Mesothelial cell of epicardium (in vitro differentiated cells): ENCODE data around the gene CROCC. TPM values are rescaled to one million over a fixed set of nuclear protein-coding genes. Genes with fewer than 3 reads are reported as not detected.

Experiments
- DNase-seq, 2 experiments: peaks; one replicate each; pipeline ENCODE4 v3.0.0; 2021; ENCODE audit warnings: low spot score in 2 of 2; ENCODE audit not compliant: unreplicated experiment in 2 of 2
- H3K27ac Mint-ChIP-seq: 2 replicates; pipeline ENCODE4 v1.8.0; 2021; ENCODE audit warnings: mixed read lengths
- H3K27me3 Mint-ChIP-seq: 2 replicates; pipeline ENCODE4 v1.8.0; 2021; ENCODE audit warnings: low read depth, mixed read lengths
- H3K36me3 Mint-ChIP-seq: 2 replicates; pipeline ENCODE4 v1.8.0; 2021; ENCODE audit warnings: mixed read lengths
- H3K4me1 Mint-ChIP-seq: 2 replicates; pipeline ENCODE4 v1.8.0; 2021; ENCODE audit warnings: mixed read lengths
- H3K4me3 Mint-ChIP-seq: 2 replicates; pipeline ENCODE4 v1.8.0; 2021; ENCODE audit warnings: mild to moderate bottlenecking, moderate library complexity, mixed read lengths
- H3K9me3 Mint-ChIP-seq: 2 replicates; pipeline ENCODE4 v1.8.0; 2021; ENCODE audit warnings: mixed read lengths
- total RNA-seq: library from RNA; stranded (reverse); gene quantifications from 3 replicates; pipeline ENCODE4 v1.2.1, GENCODE V29; 2021
- TF ChIP-seq, protein P1 (sequence below): fragments of 200-600 bp; sonication (generic); IDR thresholded peaks from one replicate; pipeline ENCODE4 v1.5.0; 2021; ENCODE audit warnings: antibody characterized with exemption; ENCODE audit not compliant: unreplicated experiment

The CROCC gene
- total RNA-seq, 1 donor from 2014 or later = 86.4 TPM

DNA sequence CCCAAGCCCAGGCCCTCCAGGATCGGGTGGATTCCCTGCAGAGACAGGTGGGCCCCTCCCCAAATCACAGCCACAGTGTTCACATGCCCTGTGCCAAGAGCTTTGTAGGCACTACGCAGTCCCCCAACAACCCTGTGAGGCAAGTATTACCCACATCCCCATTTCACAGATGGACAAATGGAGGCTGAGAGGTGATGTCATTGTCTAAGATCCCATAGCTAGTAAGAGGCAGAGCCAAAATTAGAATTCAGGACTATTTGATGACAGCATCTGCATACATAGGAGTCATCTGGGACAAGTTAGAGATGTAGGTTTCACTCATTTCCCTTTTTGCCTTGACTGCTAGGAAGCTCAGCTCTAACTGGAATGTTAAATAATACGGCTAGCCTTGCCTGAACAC, 46.6 kb downstream of the CROCC start:
- TF ChIP-seq, protein P1, sequence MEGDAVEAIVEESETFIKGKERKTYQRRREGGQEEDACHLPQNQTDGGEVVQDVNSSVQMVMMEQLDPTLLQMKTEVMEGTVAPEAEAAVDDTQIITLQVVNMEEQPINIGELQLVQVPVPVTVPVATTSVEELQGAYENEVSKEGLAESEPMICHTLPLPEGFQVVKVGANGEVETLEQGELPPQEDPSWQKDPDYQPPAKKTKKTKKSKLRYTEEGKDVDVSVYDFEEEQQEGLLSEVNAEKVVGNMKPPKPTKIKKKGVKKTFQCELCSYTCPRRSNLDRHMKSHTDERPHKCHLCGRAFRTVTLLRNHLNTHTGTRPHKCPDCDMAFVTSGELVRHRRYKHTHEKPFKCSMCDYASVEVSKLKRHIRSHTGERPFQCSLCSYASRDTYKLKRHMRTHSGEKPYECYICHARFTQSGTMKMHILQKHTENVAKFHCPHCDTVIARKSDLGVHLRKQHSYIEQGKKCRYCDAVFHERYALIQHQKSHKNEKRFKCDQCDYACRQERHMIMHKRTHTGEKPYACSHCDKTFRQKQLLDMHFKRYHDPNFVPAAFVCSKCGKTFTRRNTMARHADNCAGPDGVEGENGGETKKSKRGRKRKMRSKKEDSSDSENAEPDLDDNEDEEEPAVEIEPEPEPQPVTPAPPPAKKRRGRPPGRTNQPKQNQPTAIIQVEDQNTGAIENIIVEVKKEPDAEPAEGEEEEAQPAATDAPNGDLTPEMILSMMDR = no peak
- Mint-ChIP-seq H3K9me3 (no peaks in the 10 kb centered on the region), H3K27ac (no peak overlapping the region), H3K36me3 (peaks cover 15% of the 10 kb centered on the region), H3K4me1 (peaks cover 25% of the 10 kb centered on the region), H3K4me3 (no peak overlapping the region), H3K27me3 (no peaks in the 10 kb centered on the region)
- DNase-seq = no peak

DNA sequence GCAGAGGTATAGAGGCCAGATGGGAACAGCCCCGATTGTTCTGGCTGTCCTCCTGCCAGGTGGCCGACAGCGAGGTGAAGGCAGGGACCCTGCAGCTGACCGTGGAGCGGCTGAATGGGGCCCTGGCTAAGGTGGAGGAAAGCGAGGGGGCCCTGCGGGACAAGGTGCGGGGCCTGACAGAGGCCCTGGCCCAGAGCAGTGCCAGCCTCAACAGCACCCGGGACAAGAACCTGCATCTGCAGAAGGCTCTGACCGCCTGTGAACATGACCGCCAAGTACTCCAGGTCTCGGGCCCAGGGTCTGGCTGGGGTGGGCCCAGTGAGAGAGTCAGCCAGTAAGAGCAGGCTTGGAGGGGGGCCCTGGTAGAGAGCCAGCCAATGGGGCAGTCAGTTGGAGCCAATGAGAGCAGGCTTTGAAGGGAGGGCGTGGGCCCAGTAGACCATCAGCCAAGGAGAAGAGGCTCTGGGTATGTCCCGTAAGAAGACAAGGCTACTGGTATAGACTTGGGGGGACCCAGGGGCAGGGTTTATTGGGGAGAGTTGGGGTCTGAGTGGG, 47.4 kb downstream of the CROCC start:
- DNase-seq = no peak
- Mint-ChIP-seq H3K4me3 (no peak overlapping the region), H3K4me1 (peaks cover 25% of the 10 kb centered on the region), H3K36me3 (peaks cover 15% of the 10 kb centered on the region), H3K27me3 (no peaks in the 10 kb centered on the region), H3K27ac (peak overlapping the region; percentile 69), H3K9me3 (no peaks in the 10 kb centered on the region)
- TF ChIP-seq, protein P1 = no peak

DNA sequence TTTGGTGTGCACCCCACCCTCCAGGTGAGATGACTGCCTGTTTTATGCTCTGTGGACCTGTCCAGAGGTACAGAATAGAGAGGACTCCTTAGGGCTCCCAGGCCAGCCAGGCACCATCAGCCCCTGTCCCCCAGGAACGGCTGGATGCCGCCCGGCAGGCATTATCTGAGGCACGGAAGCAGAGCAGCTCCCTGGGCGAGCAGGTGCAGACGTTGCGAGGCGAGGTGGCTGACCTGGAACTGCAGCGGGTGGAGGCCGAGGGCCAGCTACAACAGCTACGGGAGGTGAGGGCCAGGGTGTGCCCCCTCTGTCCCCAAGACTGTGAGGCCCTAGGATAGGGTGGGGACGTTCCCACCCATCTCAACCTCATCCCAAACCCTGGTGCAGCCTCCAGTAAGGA, 47.9 kb downstream of the CROCC start:
- Mint-ChIP-seq H3K36me3 (peaks cover 15% of the 10 kb centered on the region), H3K4me3 (no peak overlapping the region), H3K9me3 (no peaks in the 10 kb centered on the region), H3K27me3 (no peaks in the 10 kb centered on the region), H3K27ac (no peak overlapping the region), H3K4me1 (peaks cover 25% of the 10 kb centered on the region)
- DNase-seq = no peak
- TF ChIP-seq, protein P1 = no peak

DNA sequence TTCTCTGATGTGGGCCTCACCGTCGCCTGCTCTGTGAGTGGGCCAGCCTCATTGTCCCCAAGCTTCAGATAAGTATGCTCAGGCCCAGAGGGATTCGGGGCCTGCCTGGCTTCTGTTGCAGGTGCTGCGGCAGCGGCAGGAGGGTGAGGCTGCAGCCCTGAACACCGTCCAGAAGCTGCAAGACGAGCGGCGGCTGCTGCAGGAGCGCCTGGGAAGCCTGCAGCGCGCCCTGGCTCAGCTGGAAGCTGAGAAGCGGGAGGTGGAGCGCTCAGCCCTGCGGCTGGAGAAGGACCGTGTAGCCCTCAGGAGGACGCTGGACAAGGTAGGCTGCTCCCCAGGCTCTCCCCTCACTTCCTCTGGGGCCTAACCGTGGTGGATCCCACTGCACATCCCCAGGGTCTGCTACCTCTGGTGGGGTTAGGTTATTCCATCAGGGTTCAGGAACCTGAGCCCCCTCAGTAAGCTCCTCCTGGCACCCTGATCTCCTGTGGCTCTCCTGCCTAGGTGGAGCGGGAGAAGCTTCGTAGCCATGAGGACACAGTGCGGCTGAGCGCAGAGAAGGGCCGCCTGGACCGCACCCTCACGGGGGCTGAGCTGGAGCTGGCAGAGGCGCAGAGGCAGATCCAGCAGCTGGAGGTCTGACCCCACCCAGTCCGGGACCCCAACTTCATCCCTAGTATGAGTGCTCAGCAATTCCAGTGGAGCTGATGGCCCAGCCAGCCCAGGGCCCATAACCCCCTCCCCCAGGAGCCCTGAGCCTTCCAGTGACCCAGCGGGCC, 48.6 kb downstream of the CROCC start:
- no peaks in the 10 kb centered on the region for H3K9me3 Mint-ChIP-seq
- no peaks in the 10 kb centered on the region for H3K27me3 Mint-ChIP-seq
- H3K36me3 Mint-ChIP-seq = peaks cover 15% of the 10 kb centered on the region
- H3K4me3 Mint-ChIP-seq = no peak overlapping the region
- H3K4me1 Mint-ChIP-seq = peaks cover 20% of the 10 kb centered on the region
- DNase-seq = no peak
- H3K27ac Mint-ChIP-seq = no peak overlapping the region
- TF ChIP-seq, protein P1 = no peak

DNA sequence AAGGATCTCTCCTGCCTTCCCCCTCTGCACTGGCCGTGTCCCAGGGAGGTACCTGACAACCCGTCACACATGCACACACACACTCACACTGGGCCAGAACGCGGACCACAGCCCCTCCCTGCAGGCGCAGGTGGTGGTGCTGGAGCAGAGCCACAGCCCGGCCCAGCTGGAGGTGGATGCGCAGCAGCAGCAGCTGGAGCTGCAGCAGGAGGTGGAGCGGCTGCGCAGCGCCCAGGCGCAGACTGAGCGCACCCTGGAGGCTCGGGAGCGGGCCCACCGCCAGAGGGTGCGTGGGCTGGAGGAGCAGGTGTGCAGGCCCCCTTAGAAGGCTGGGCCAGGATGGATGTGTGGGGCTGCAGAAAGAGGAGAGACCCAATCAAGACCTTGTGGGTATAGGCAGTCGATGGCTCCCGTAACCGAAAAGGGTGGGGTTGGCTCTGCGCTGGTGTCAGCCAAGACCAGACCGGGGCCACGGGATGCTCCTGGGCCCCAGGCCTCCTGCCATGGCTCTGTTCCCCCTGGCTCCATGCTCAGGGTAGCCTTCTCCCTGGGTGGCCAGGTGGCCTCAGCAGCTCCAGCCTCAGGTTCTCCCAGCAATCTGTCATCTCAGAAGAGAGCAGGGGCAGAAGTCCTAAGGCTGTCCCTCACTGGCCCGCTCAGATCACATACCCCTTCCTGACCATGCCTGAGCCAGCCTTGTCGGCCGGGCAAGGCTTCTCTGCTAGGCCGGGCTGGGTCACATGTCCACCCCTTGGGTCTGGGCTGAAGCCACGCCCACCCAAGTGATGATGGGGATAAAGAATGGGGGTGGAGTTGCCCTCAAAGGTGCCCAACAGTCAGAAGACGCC, 49.8 kb downstream of the CROCC start:
- H3K27ac Mint-ChIP-seq = peak overlapping the region; percentile 87
- no peaks in the 10 kb centered on the region for H3K9me3 Mint-ChIP-seq
- no peak for DNase-seq
- TF ChIP-seq, protein P1 = no peak
- H3K4me3 Mint-ChIP-seq = no peak overlapping the region
- H3K4me1 Mint-ChIP-seq = peaks cover 22% of the 10 kb centered on the region
- peaks cover 13% of the 10 kb centered on the region for H3K36me3 Mint-ChIP-seq
- H3K27me3 Mint-ChIP-seq = no peaks in the 10 kb centered on the region
